Liver (tissue), 9 donors: ENCODE data around the gene GOLGA1. TPM values are rescaled to one million over a fixed set of nuclear protein-coding genes. Genes with fewer than 3 reads are reported as not detected.
A peak's percentile ranks its signal among the peaks of the same experiment; 100 is the strongest.
"Not testable (repeated sequence)": the region's sequence is repeated elsewhere in the genome, so short reads cannot be mapped to it uniquely, and the experiment has no call there.

Experiments
- DNase-seq: peaks from one replicate; pipeline ENCODE4 v3.0.0-alpha.2; 2017; ENCODE audit warnings: low spot score
- H3K27ac ChIP-seq, 2 donors: one replicate each; pipeline ENCODE4 v1.7.0; 2013; ENCODE audit warnings: inconsistent platforms in 2 of 2, low read length in 2 of 2, control low read depth in 1 of 2, low read depth in 1 of 2, mild to moderate bottlenecking in 1 of 2
- H3K27me3 ChIP-seq, 4 donors: one replicate each; pipeline versions ENCODE4 v1.6.1 to v1.7.0; 2013; ENCODE audit warnings: low read length in 3 of 4, inconsistent platforms in 1 of 4, mild to moderate bottlenecking in 1 of 4, moderate library complexity in 1 of 4; ENCODE audit not compliant: control insufficient read depth in 4 of 4, insufficient read depth in 4 of 4
- H3K36me3 ChIP-seq, 4 donors: one replicate each; pipeline versions ENCODE4 v1.6.1 to v1.7.0; 2013; ENCODE audit warnings: low read length in 3 of 4, mild to moderate bottlenecking in 3 of 4, low read depth in 1 of 4, moderate library complexity in 1 of 4; ENCODE audit not compliant: control insufficient read depth in 4 of 4, insufficient read depth in 3 of 4
- H3K4me1 ChIP-seq, 4 donors: one replicate each; pipeline versions ENCODE4 v1.6.1 to v1.7.0; 2013; ENCODE audit warnings: low read length in 3 of 4, mild to moderate bottlenecking in 3 of 4, moderate library complexity in 1 of 4; ENCODE audit not compliant: control insufficient read depth in 4 of 4, insufficient read depth in 4 of 4
- H3K4me3 ChIP-seq, 3 donors: one replicate each; pipeline versions ENCODE4 v1.6.1 to v1.7.0; 2013; ENCODE audit warnings: low read length in 3 of 3, control low read depth in 1 of 3, low read depth in 1 of 3, mild to moderate bottlenecking in 1 of 3
- H3K9ac ChIP-seq, 2 donors: one replicate each; pipeline ENCODE4 v1.7.0; 2013; ENCODE audit warnings: low read length in 2 of 2, mild to moderate bottlenecking in 2 of 2, moderate library complexity in 2 of 2, control low read depth in 1 of 2, low read depth in 1 of 2
- H3K9me3 ChIP-seq, 4 donors: one replicate each; pipeline versions ENCODE4 v1.6.1 to v1.7.0; 2013; ENCODE audit warnings: low read length in 3 of 4; ENCODE audit not compliant: control insufficient read depth in 4 of 4
- CTCF ChIP-seq: fragments of 150-350 bp; IDR thresholded peaks from 2 replicates; pipeline ENCODE4 v1.5.1; 2017; ENCODE audit warnings: improper control_type of control experiment, low read depth, low read length; ENCODE audit not compliant: missing input control
- FOXA1 ChIP-seq: IDR thresholded peaks from 2 replicates; pipeline ENCODE4 v1.6.1; 2016; ENCODE audit warnings: antibody characterized with exemption
- GABPA ChIP-seq, 2 donors: IDR thresholded peaks in 1 of 2; conservative IDR thresholded peaks in 1 of 2; 2 replicates each; pipeline ENCODE4 v1.6.1; 2016; ENCODE audit warnings: antibody characterized with exemption in 2 of 2, mild to moderate bottlenecking in 1 of 2, moderate library complexity in 1 of 2
- HNF4A ChIP-seq, 2 donors: conservative IDR thresholded peaks; 2 replicates each; pipeline ENCODE4 v1.6.1; 2016; ENCODE audit warnings: antibody characterized with exemption in 2 of 2, mild to moderate bottlenecking in 2 of 2
- HNF4G ChIP-seq: IDR thresholded peaks from 2 replicates; pipeline ENCODE4 v1.6.1; 2016; ENCODE audit warnings: antibody characterized with exemption
- MAX ChIP-seq: IDR thresholded peaks from 2 replicates; pipeline ENCODE4 v1.6.1; 2016; ENCODE audit warnings: antibody characterized with exemption
- NR2F2 ChIP-seq: IDR thresholded peaks from 2 replicates; pipeline ENCODE4 v1.6.1; 2016; ENCODE audit warnings: antibody characterized with exemption
- RXRA ChIP-seq, 2 donors: IDR thresholded peaks; 2 replicates each; pipeline ENCODE4 v1.6.1; 2017 to 2018; ENCODE audit warnings: antibody characterized with exemption in 2 of 2, mild to moderate bottlenecking in 1 of 2
- SP1 ChIP-seq: IDR thresholded peaks from 2 replicates; pipeline ENCODE4 v1.6.1; 2018; ENCODE audit warnings: antibody characterized with exemption, mild to moderate bottlenecking
- ZBTB33 ChIP-seq: IDR thresholded peaks from 2 replicates; pipeline ENCODE4 v1.6.1; 2016; ENCODE audit warnings: antibody characterized with exemption
- WGBS: extraction: QIAGEN DNeasy Blood & Tissue Kit; methylation state at CpG from one replicate; pipeline ENCODE4 v1.1.7; 2013; 5-methylcytosine and 5-hydroxymethylcytosine counted together
- polyA plus RNA-seq, 2 donors: library from polyadenylated mRNA; stranded (reverse) in 1 of 2; unstranded in 1 of 2; fragments of 200-250 nt in 1 of 2; fragments of >200 nt in 1 of 2; fragmentation: Nextera tagmentation in 1 of 2; extraction: Ambion mirVana in 1 of 2; gene quantifications; one replicate each; pipeline versions ENCODE4 v1.2.1 to v1.2.3, GENCODE V29; 2013 to 2015
- total RNA-seq, 2 donors: library from RNA; depleted of rRNA; stranded (reverse); fragments of >200 nt; gene quantifications; one replicate each; pipeline ENCODE4 v1.2.3, GENCODE V29; 2014
- TF ChIP-seq, protein P1 (sequence below): IDR thresholded peaks from 2 replicates; pipeline ENCODE4 v1.6.1; 2016; ENCODE audit warnings: antibody characterized with exemption
- donor health status: healthy.
- donor health status: healthy.
- donor health status: healthy.
- donor health status: healthy.
- donor health status: healthy.

The GOLGA1 gene
- total and polyA plus RNA-seq, 4 donors, result 5.9 to 17.6 (median 8.9) TPM

- Histone ChIP-seq H3K36me3 (peaks cover 7 to 66% (median 43%) of the 10 kb centered on the region in 4 donors), H3K27me3 (no peaks in the 10 kb centered on the region), H3K9me3 (no peaks in the 10 kb centered on the region), H3K4me1 (peaks cover 0 to 2% (median 0%) of the 10 kb centered on the region in 4 donors), H3K27ac (no peak overlapping the region), H3K4me3 (no peak overlapping the region), H3K9ac (no peak overlapping the region)
- DNase-seq, result no peak
- TF ChIP-seq NR2F2 (no peak), ZBTB33 (no peak)
- 93% methylated on average over 3 of the region's 3 CpGs for WGBS
Observed at GRCh38 chr9:124929464-124929863, 11.4 kb downstream of the GOLGA1 start.

DNA sequence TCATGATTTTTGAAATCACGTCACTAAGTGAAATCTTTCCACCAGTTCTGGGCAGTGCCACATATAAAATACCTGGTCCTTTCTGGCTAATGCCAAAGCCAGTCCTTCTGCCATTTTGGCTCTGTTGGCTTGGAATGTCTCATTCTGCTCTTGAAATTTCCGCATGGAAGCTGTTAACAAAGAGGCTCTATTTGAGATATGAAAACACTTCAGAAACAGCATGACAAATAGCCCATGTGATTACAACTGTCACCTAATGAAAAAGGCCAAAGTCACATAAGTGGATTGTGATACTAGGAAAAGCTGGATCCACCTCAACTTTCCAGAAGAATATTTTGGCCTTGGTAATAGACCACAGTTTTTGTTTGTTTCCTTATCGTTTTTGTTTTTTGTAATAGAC lies 12.8 kb downstream of the GOLGA1 start:
- DNase-seq, result no peak
- Histone ChIP-seq H3K27me3 (no peaks in the 10 kb centered on the region), H3K4me3 (no peak overlapping the region), H3K36me3 (peaks cover 9 to 61% (median 46%) of the 10 kb centered on the region in 4 donors), H3K9ac (no peak overlapping the region), H3K4me1 (peaks cover 0 to 2% (median 0%) of the 10 kb centered on the region in 4 donors), H3K27ac (no peak overlapping the region), H3K9me3 (no peaks in the 10 kb centered on the region)
- TF ChIP-seq GABPA (IDR thresholded peaks at IDR 0.05 in 1 of 2, conservative IDR thresholded peaks at IDR 0.05 in 1 of 2) (no peak), CTCF (no peak), NR2F2 (no peak), HNF4G (no peak)
- WGBS, result 93% methylated on average over 3 of the region's 3 CpGs

GRCh38 chr9:124920394-124920793 lies 20.5 kb downstream of the GOLGA1 start:
- H3K9me3 ChIP-seq, H3K4me3 ChIP-seq, H3K27me3 ChIP-seq, DNase-seq, H3K27ac ChIP-seq, H3K4me1 ChIP-seq, H3K9ac ChIP-seq: not testable (repeated sequence)
- WGBS, result 77% methylated on average over 6 of the region's 6 CpGs
- TF ChIP-seq RXRA (IDR thresholded peaks at IDR 0.05), result peak; percentile 43 to 52
- peak; percentile 20 to 36 for TF ChIP-seq HNF4A (conservative IDR thresholded peaks at IDR 0.05)
- TF ChIP-seq SP1, result peak; percentile 30
- peaks cover 6 to 48% (median 27%) of the 10 kb centered on the region in 4 donors for H3K36me3 ChIP-seq

GRCh38 chr9:124914753-124915405 lies 26.0 kb downstream of the GOLGA1 start:
- WGBS, result 96% methylated on average over 5 of the region's 5 CpGs
- no peak overlapping the region for H3K9ac ChIP-seq
- H3K4me3 ChIP-seq, result no peak overlapping the region
- TF ChIP-seq MAX (no peak), FOXA1 (no peak), RXRA (IDR thresholded peaks at IDR 0.05) (no peak)
- TF ChIP-seq, protein P1, sequence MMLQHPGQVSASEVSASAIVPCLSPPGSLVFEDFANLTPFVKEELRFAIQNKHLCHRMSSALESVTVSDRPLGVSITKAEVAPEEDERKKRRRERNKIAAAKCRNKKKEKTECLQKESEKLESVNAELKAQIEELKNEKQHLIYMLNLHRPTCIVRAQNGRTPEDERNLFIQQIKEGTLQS, result no peak
- H3K9me3 ChIP-seq, result no peaks in the 10 kb centered on the region
- H3K27me3 ChIP-seq, result no peaks in the 10 kb centered on the region
- no peak for DNase-seq
- H3K36me3 ChIP-seq, result peaks cover 9 to 59% (median 36%) of the 10 kb centered on the region in 4 donors
- H3K27ac ChIP-seq, result no peak overlapping the region
- no peaks in the 10 kb centered on the region for H3K4me1 ChIP-seq
